ENCODE results near the gene ANGPTL5. TPM values are rescaled to one million over a fixed set of nuclear protein-coding genes. Genes with fewer than 3 reads are reported as not detected.

The ANGPTL5 gene
- total RNA-seq, 1 donor from 2014 or later, result 1.5 TPM

- DNase-seq (ENCODE audit: missing footprints), result no peak
- intact Hi-C loops (cut with DNase I), result no loop called here
Observed at GRCh38 chr11:101840704-101841103, 75.6 kb downstream of the ANGPTL5 start.

More at GRCh38 chr11:101840704-101841103, 75.6 kb downstream of the ANGPTL5 start:
- no peak for ATAC-seq

Other genes starting within 250 kb of the ANGPTL5 start
- gene CEP126, start 1.5 kb downstream of the ANGPTL5 start, total RNA-seq, result 1.1 TPM
- gene CFAP300, start 130.9 kb upstream of the ANGPTL5 start, total RNA-seq, result 0.89 TPM
- gene YAP1, start 193.9 kb upstream of the ANGPTL5 start, total RNA-seq, result 92.9 TPM

Data from Right ventricle myocardium inferior (tissue), 1 donor.